GM12891 (cell line): Measurements from ENCODE around the gene DNM3.

Experiments
- DNase-seq: peaks from one replicate; pipeline ENCODE4 v3.0.0; 2011; ENCODE audit warnings: low spot score; ENCODE audit not compliant: insufficient read length
- FAIRE-seq: peaks from 2 replicates; lab custom pipeline; 2011; peaks lifted over from hg19 to GRCh38; lab: Jason Lieb, UNC
- PAX5 ChIP-seq: IDR thresholded peaks from 2 replicates; pipeline ENCODE4 v1.6.1; 2011; ENCODE audit warnings: low read length, moderate library complexity, mild to moderate bottlenecking; ENCODE audit not compliant: insufficient read depth, severe bottlenecking
- POLR2A ChIP-seq: IDR thresholded peaks from 2 replicates; pipeline ENCODE4 v1.6.1; 2011; ENCODE audit warnings: low read depth, low read length, control low read depth
- POLR2AphosphoS5 ChIP-seq: IDR thresholded peaks from 2 replicates; pipeline ENCODE4 v1.6.1; 2011; ENCODE audit warnings: low read depth, low read length, control low read depth
- POU2F2 ChIP-seq: IDR thresholded peaks from 2 replicates; pipeline ENCODE4 v1.6.1; 2011; ENCODE audit warnings: low read depth, mild to moderate bottlenecking, control low read depth, low read length, moderate library complexity
- SPI1 ChIP-seq: IDR thresholded peaks from 2 replicates; pipeline ENCODE4 v1.6.1; 2011; ENCODE audit warnings: low read depth, low read length, control low read depth
- TAF1 ChIP-seq: IDR thresholded peaks from 2 replicates; pipeline ENCODE4 v1.6.1; 2011; ENCODE audit warnings: low read depth, low read length, control low read depth

Gene DNM3

GRCh38 chr1:172254521-172255222 lies 413.4 kb downstream of the DNM3 start:
- FAIRE-seq, result peak; percentile 64
- no peak for TF ChIP-seq SPI1
- TF ChIP-seq POLR2AphosphoS5, result no peak
- no peak for DNase-seq

- DNase-seq, result no peak
- TF ChIP-seq POLR2A (no peak), POLR2AphosphoS5 (no peak), PAX5 (no peak), POU2F2 (no peak), TAF1 (no peak), SPI1 (no peak)
- FAIRE-seq, result no peak
Observed at GRCh38 chr1:172255223-172255560, 413.9 kb downstream of the DNM3 start.

- FAIRE-seq (no peak), DNase-seq (no peak)
- TF ChIP-seq POLR2A (no peak), TAF1 (no peak), SPI1 (no peak), POU2F2 (no peak), POLR2AphosphoS5 (no peak), PAX5 (no peak)
Observed at GRCh38 chr1:172265905-172266304, 424.6 kb downstream of the DNM3 start.

GRCh38 chr1:172266528-172267174 lies 425.4 kb downstream of the DNM3 start:
- no peak for DNase-seq
- TF ChIP-seq POLR2AphosphoS5 (no peak), POLR2A (no peak), POU2F2 (no peak), PAX5 (no peak), TAF1 (no peak), SPI1 (no peak)
- FAIRE-seq, result peak; percentile 63

GRCh38 chr1:172268237-172268636 lies 426.9 kb downstream of the DNM3 start:
- no peak for FAIRE-seq

GRCh38 chr1:172269084-172269483 lies 427.8 kb downstream of the DNM3 start:
- DNase-seq, result no peak
- FAIRE-seq, result no peak

More at GRCh38 chr1:172268237-172268636, 426.9 kb downstream of the DNM3 start:
- TF ChIP-seq SPI1, result no peak
- no peak for TF ChIP-seq POU2F2
- no peak for TF ChIP-seq TAF1
- TF ChIP-seq POLR2AphosphoS5, result no peak
- TF ChIP-seq PAX5, result no peak
- no peak for TF ChIP-seq POLR2A
- no peak for DNase-seq

GRCh38 chr1:172269644-172270043 lies 428.3 kb downstream of the DNM3 start:
- FAIRE-seq, result no peak
- TF ChIP-seq PAX5 (no peak), POU2F2 (no peak), POLR2A (no peak), TAF1 (no peak), SPI1 (no peak), POLR2AphosphoS5 (no peak)

More at GRCh38 chr1:172269084-172269483, 427.8 kb downstream of the DNM3 start:
- TF ChIP-seq POU2F2, result no peak
- no peak for TF ChIP-seq POLR2A
- no peak for TF ChIP-seq POLR2AphosphoS5
- no peak for TF ChIP-seq PAX5
- no peak for TF ChIP-seq SPI1
- no peak for TF ChIP-seq TAF1

GRCh38 chr1:172270605-172271004 lies 429.3 kb downstream of the DNM3 start:
- peak; percentile 13 for FAIRE-seq
- no peak for TF ChIP-seq POU2F2
- no peak for TF ChIP-seq SPI1
- TF ChIP-seq POLR2AphosphoS5, result no peak
- no peak for TF ChIP-seq TAF1
- no peak for TF ChIP-seq PAX5
- TF ChIP-seq POLR2A, result no peak
- DNase-seq, result no peak

More at GRCh38 chr1:172269644-172270043, 428.3 kb downstream of the DNM3 start:
- DNase-seq, result no peak

- DNase-seq, result no peak
- FAIRE-seq, result peak; percentile 55
Observed at GRCh38 chr1:172272087-172272486, 430.8 kb downstream of the DNM3 start.

More at GRCh38 chr1:172272087-172272486, 430.8 kb downstream of the DNM3 start:
- no peak for TF ChIP-seq POU2F2
- TF ChIP-seq POLR2AphosphoS5, result no peak
- no peak for TF ChIP-seq TAF1
- no peak for TF ChIP-seq PAX5
- TF ChIP-seq POLR2A, result no peak
- TF ChIP-seq SPI1, result no peak
